H9 (cell line): ENCODE results near the gene SLC9B1. TPM values are rescaled to one million over a fixed set of nuclear protein-coding genes. Genes with fewer than 3 reads are reported as not detected.

Experiments
- DNase-seq: peaks from one replicate; pipeline ENCODE4 v3.0.0-alpha.2; 2017
- H2AFZ ChIP-seq: one replicate; pipeline ENCODE4 v1.6.1; 2013; ENCODE audit warnings: mild to moderate bottlenecking, low read length, control low read depth, moderate library complexity
- H2AK5ac ChIP-seq: 2 replicates; pipeline ENCODE4 v1.6.1; 2013; ENCODE audit warnings: low read length, control low read depth, mixed read lengths; ENCODE audit not compliant: insufficient read length
- H2BK120ac ChIP-seq: one replicate; pipeline ENCODE4 v1.6.1; 2013; ENCODE audit warnings: low read depth, mild to moderate bottlenecking, low read length, control low read depth, inconsistent platforms; ENCODE audit not compliant: poor library complexity, severe bottlenecking
- H2BK12ac ChIP-seq: 2 replicates; pipeline ENCODE4 v1.6.1; 2013; ENCODE audit warnings: low read length, control low read depth, mixed read lengths, low read depth; ENCODE audit not compliant: insufficient read length
- H2BK15ac ChIP-seq: 2 replicates; pipeline ENCODE4 v1.6.1; 2013; ENCODE audit warnings: low read depth, low read length, control low read depth
- H2BK20ac ChIP-seq: one replicate; pipeline ENCODE4 v1.6.1; 2013; ENCODE audit warnings: low read depth, mild to moderate bottlenecking, low read length, control low read depth, inconsistent platforms; ENCODE audit not compliant: poor library complexity, severe bottlenecking
- H2BK5ac ChIP-seq: 2 replicates; pipeline ENCODE4 v1.6.1; 2013; ENCODE audit warnings: low read length, control low read depth, mixed read lengths; ENCODE audit not compliant: insufficient read length
- H3K14ac ChIP-seq: 2 replicates; pipeline ENCODE4 v1.6.1; 2013; ENCODE audit warnings: low read length, control low read depth; ENCODE audit not compliant: insufficient read depth
- H3K18ac ChIP-seq: 2 replicates; pipeline ENCODE4 v1.6.1; 2013; ENCODE audit warnings: low read depth, mild to moderate bottlenecking, mixed read lengths, low read length, control low read depth; ENCODE audit not compliant: insufficient read length
- H3K23ac ChIP-seq: 2 replicates; pipeline ENCODE4 v1.6.1; 2013; ENCODE audit warnings: low read length, control low read depth, mixed read lengths, low read depth; ENCODE audit not compliant: insufficient read length
- H3K23me2 ChIP-seq: 2 replicates; pipeline ENCODE4 v1.6.1; 2013; ENCODE audit warnings: low read depth, mild to moderate bottlenecking, mixed read lengths, low read length, control low read depth; ENCODE audit not compliant: insufficient read length, poor library complexity, severe bottlenecking
- H3K27ac ChIP-seq: 2 replicates; pipeline ENCODE4 v1.5.1; 2013; ENCODE audit warnings: low read length, control low read depth, mixed read lengths, low read depth; ENCODE audit not compliant: insufficient read length
- H3K27me3 ChIP-seq: 2 replicates; pipeline ENCODE4 v1.6.1; 2013; ENCODE audit warnings: low read length, control low read depth, inconsistent platforms; ENCODE audit not compliant: insufficient read depth
- H3K4ac ChIP-seq: 2 replicates; pipeline ENCODE4 v1.6.1; 2013; ENCODE audit warnings: low read depth, mild to moderate bottlenecking, control low read depth, inconsistent platforms, low read length, moderate library complexity
- H3K4me1 ChIP-seq: 2 replicates; pipeline ENCODE4 v1.6.1; 2013; ENCODE audit warnings: low read length, control low read depth, inconsistent platforms; ENCODE audit not compliant: insufficient read depth
- H3K4me2 ChIP-seq: 2 replicates; pipeline ENCODE4 v1.6.1; 2013; ENCODE audit warnings: low read length, control low read depth, mixed read lengths; ENCODE audit not compliant: insufficient read length, insufficient read depth
- H3K56ac ChIP-seq: 2 replicates; pipeline ENCODE4 v1.6.1; 2013; ENCODE audit warnings: low read depth, mild to moderate bottlenecking, mixed read lengths, low read length, control low read depth; ENCODE audit not compliant: insufficient read length
- H3K79me1 ChIP-seq: 2 replicates; pipeline ENCODE4 v1.6.1; 2013; ENCODE audit warnings: low read depth, mild to moderate bottlenecking, moderate library complexity, low read length, control low read depth, inconsistent platforms; ENCODE audit not compliant: insufficient read depth, poor library complexity, severe bottlenecking
- H3K79me2 ChIP-seq: 2 replicates; pipeline ENCODE4 v1.6.1; 2013; ENCODE audit warnings: low read length, control low read depth, inconsistent platforms; ENCODE audit not compliant: insufficient read depth
- H3K9ac ChIP-seq: 2 replicates; pipeline ENCODE4 v1.6.1; 2013; ENCODE audit warnings: low read length, control low read depth, mixed read lengths; ENCODE audit not compliant: insufficient read length; ENCODE audit errors: extremely low read depth
- H3K9me3 ChIP-seq: one replicate; pipeline ENCODE4 v1.6.1; 2013; ENCODE audit warnings: low read depth, low read length, inconsistent platforms; ENCODE audit not compliant: control insufficient read depth
- H3T11ph ChIP-seq: one replicate; pipeline ENCODE4 v1.6.1; 2013; ENCODE audit warnings: mild to moderate bottlenecking, low read length, control low read depth, inconsistent platforms
- H4K20me1 ChIP-seq: one replicate; pipeline ENCODE4 v1.6.1; 2013; ENCODE audit not compliant: control insufficient read depth, insufficient read length, insufficient read depth
- H4K5ac ChIP-seq: 2 replicates; pipeline ENCODE4 v1.6.1; 2013; ENCODE audit warnings: low read depth, mild to moderate bottlenecking, mixed read lengths, low read length, control low read depth; ENCODE audit not compliant: insufficient read length
- H4K8ac ChIP-seq: replicated peaks from 2 replicates; pipeline ENCODE4 v1.6.1; 2013; ENCODE audit warnings: low read length, control low read depth, mixed read lengths, low read depth; ENCODE audit not compliant: insufficient read length
- H4K91ac ChIP-seq: 2 replicates; pipeline ENCODE4 v1.6.1; 2013; ENCODE audit warnings: low read depth, mild to moderate bottlenecking, moderate library complexity, mixed read lengths, low read length, control low read depth; ENCODE audit not compliant: insufficient read length
- H3K27ac Mint-ChIP-seq, 3 experiments: 2 replicates in 2 of 3; 3 replicates in 1 of 3; pipeline ENCODE4 v1.8.0; 2020 to 2021; ENCODE audit warnings: mixed read lengths in 3 of 3, mild to moderate bottlenecking in 1 of 3, moderate library complexity in 1 of 3
- H3K27me3 Mint-ChIP-seq: 2 replicates; pipeline ENCODE4 v1.8.0; 2021; ENCODE audit warnings: low read depth, mild to moderate bottlenecking, moderate library complexity, mixed read lengths
- H3K36me3 Mint-ChIP-seq, 3 experiments: 2 replicates in 2 of 3; 3 replicates in 1 of 3; pipeline ENCODE4 v1.8.0; 2020 to 2021; ENCODE audit warnings: low read depth in 3 of 3, mixed read lengths in 3 of 3; ENCODE audit not compliant: insufficient read depth in 1 of 3
- H3K4me1 Mint-ChIP-seq, 2 experiments: 2 replicates each; pipeline ENCODE4 v1.8.0; 2020; ENCODE audit warnings: mixed read lengths in 2 of 2
- H3K4me3 Mint-ChIP-seq, 2 experiments: 2 replicates in 1 of 2; 3 replicates in 1 of 2; pipeline ENCODE4 v1.8.0; 2020 to 2021; ENCODE audit warnings: mild to moderate bottlenecking in 2 of 2, mixed read lengths in 2 of 2, moderate library complexity in 1 of 2
- H3K9me3 Mint-ChIP-seq, 2 experiments: 2 replicates in 1 of 2; 3 replicates in 1 of 2; pipeline ENCODE4 v1.8.0; 2020; ENCODE audit warnings: mild to moderate bottlenecking in 2 of 2, mixed read lengths in 2 of 2, moderate library complexity in 1 of 2
- WGBS: extraction: QIAGEN DNeasy Blood & Tissue Kit; methylation state at CpG from one replicate; pipeline ENCODE4 v1.1.7; 2013; ENCODE audit warnings: missing lambda C conversion rate, low lambda C conversion rate, mixed read lengths; ENCODE audit not compliant: insufficient read length; ENCODE audit errors: extremely low coverage; 5-methylcytosine and 5-hydroxymethylcytosine counted together
- total RNA-seq: library from RNA; stranded (reverse); gene quantifications from 2 replicates; pipeline ENCODE4 v1.2.1, GENCODE V29; 2021
- TF ChIP-seq, protein P1 (sequence below): fragments of 200-600 bp; sonication (generic); conservative IDR thresholded peaks from 3 replicates; pipeline ENCODE4 v1.8.0; 2021; ENCODE audit warnings: antibody characterized with exemption, mild to moderate bottlenecking

Gene SLC9B1
- total RNA-seq, 1 experiment from 2014 or later = 0.59 TPM

DNA sequence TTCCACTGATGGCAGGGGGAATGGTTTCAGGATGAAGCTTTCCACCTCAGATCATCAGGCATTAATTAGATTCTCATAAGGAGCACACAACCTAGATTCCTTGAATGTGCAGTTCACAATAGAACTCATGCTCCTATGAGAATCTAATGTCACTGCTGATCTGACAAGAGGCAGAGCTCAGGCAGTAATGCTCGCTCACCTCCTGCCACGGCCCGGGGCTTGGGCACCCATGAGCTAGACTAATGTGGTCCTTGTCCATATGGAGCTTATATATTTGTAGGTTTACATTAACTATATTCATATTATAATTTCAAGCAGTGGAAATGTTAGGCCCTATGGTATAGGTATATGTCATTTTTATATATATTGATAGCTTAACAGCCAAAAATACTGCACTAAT lies 32.6 kb upstream of the SLC9B1 start:
- Histone ChIP-seq H4K8ac (no peak overlapping the region), H3K4me1 (no peaks in the 10 kb centered on the region), H2BK12ac (no peak overlapping the region), H3K23me2 (no peaks in the 10 kb centered on the region), H2BK20ac (no peak overlapping the region), H3K79me1 (no peaks in the 10 kb centered on the region), H4K20me1 (no peaks in the 10 kb centered on the region), H3K27me3 (no peaks in the 10 kb centered on the region), H3K14ac (no peak overlapping the region), H4K91ac (no peak overlapping the region), H3K79me2 (no peaks in the 10 kb centered on the region), H2BK120ac (no peak overlapping the region), H3K56ac (no peak overlapping the region), H3K4ac (no peak overlapping the region), H3K9me3 (no peaks in the 10 kb centered on the region), H3K9ac (no peak overlapping the region), H3T11ph (no peak overlapping the region), H4K5ac (no peak overlapping the region), H2AFZ (no peak overlapping the region), H3K18ac (no peak overlapping the region), H3K23ac (no peak overlapping the region), H2BK15ac (no peak overlapping the region), H2AK5ac (no peak overlapping the region), H2BK5ac (no peak overlapping the region), H3K4me2 (no peak overlapping the region), H3K27ac (no peak overlapping the region)
- Mint-ChIP-seq H3K4me1 (no peaks in the 10 kb centered on the region), H3K27me3 (no peaks in the 10 kb centered on the region), H3K4me3 (no peak overlapping the region), H3K36me3 (no peaks in the 10 kb centered on the region; a peak in 1 of 7 replicates), H3K27ac (no peak overlapping the region), H3K9me3 (no peaks in the 10 kb centered on the region; a peak in 1 of 5 replicates)
- DNase-seq = no peak
- TF ChIP-seq, protein P1, sequence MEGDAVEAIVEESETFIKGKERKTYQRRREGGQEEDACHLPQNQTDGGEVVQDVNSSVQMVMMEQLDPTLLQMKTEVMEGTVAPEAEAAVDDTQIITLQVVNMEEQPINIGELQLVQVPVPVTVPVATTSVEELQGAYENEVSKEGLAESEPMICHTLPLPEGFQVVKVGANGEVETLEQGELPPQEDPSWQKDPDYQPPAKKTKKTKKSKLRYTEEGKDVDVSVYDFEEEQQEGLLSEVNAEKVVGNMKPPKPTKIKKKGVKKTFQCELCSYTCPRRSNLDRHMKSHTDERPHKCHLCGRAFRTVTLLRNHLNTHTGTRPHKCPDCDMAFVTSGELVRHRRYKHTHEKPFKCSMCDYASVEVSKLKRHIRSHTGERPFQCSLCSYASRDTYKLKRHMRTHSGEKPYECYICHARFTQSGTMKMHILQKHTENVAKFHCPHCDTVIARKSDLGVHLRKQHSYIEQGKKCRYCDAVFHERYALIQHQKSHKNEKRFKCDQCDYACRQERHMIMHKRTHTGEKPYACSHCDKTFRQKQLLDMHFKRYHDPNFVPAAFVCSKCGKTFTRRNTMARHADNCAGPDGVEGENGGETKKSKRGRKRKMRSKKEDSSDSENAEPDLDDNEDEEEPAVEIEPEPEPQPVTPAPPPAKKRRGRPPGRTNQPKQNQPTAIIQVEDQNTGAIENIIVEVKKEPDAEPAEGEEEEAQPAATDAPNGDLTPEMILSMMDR = no peak
- WGBS = no CpG with 5 or more reads among the region's 3 CpGs
